IPS-18c (cell line): ENCODE results near the gene FGFR3.

Source experiments
- H3K4me3 ChIP-seq: 2 replicates; pipeline ENCODE4 v1.7.0; 2013; ENCODE audit warnings: low read depth, mild to moderate bottlenecking, low read length, moderate library complexity; ENCODE audit not compliant: insufficient read depth
- H3K9me3 ChIP-seq: one replicate; pipeline ENCODE4 v1.6.1; 2013; ENCODE audit warnings: mild to moderate bottlenecking, low read length, moderate library complexity; ENCODE audit not compliant: control insufficient read depth, insufficient read depth

The FGFR3 gene

GRCh38 chr4:1753697-1754311 is 39.3 kb upstream of the FGFR3 start:
- H3K9me3 ChIP-seq, result no peaks in the 10 kb centered on the region
- H3K4me3 ChIP-seq, result no peak overlapping the region

GRCh38 chr4:1754336-1754735 is 38.8 kb upstream of the FGFR3 start:
- Histone ChIP-seq H3K4me3 (no peak overlapping the region), H3K9me3 (no peaks in the 10 kb centered on the region)

- Histone ChIP-seq H3K9me3 (no peaks in the 10 kb centered on the region), H3K4me3 (no peak overlapping the region)
Observed at GRCh38 chr4:1755297-1755696, 37.8 kb upstream of the FGFR3 start.

GRCh38 chr4:1756079-1756478 is 37.0 kb upstream of the FGFR3 start:
- Histone ChIP-seq H3K9me3 (no peaks in the 10 kb centered on the region), H3K4me3 (no peak overlapping the region)

GRCh38 chr4:1756893-1757779 is 36.0 kb upstream of the FGFR3 start:
- H3K9me3 ChIP-seq, result no peaks in the 10 kb centered on the region

GRCh38 chr4:1757836-1758235 is 35.3 kb upstream of the FGFR3 start:
- Histone ChIP-seq H3K9me3 (no peaks in the 10 kb centered on the region), H3K4me3 (no peak overlapping the region)

More at GRCh38 chr4:1756893-1757779, 36.0 kb upstream of the FGFR3 start:
- no peak overlapping the region for H3K4me3 ChIP-seq

GRCh38 chr4:1758306-1759121 is 34.6 kb upstream of the FGFR3 start:
- no peaks in the 10 kb centered on the region for H3K9me3 ChIP-seq
- no peak overlapping the region for H3K4me3 ChIP-seq

- no peak overlapping the region for H3K4me3 ChIP-seq
- no peaks in the 10 kb centered on the region for H3K9me3 ChIP-seq
Observed at GRCh38 chr4:1759170-1759817, 33.8 kb upstream of the FGFR3 start.

- no peak overlapping the region for H3K4me3 ChIP-seq
- no peaks in the 10 kb centered on the region for H3K9me3 ChIP-seq
Observed at GRCh38 chr4:1759818-1760223, 33.3 kb upstream of the FGFR3 start.

GRCh38 chr4:1760521-1761071 is 32.5 kb upstream of the FGFR3 start:
- H3K9me3 ChIP-seq, result no peaks in the 10 kb centered on the region
- no peak overlapping the region; the same call in 1 of the 2 replicates for H3K4me3 ChIP-seq

- Histone ChIP-seq H3K9me3 (no peaks in the 10 kb centered on the region), H3K4me3 (no peak overlapping the region)
Observed at GRCh38 chr4:1761130-1761689, 31.9 kb upstream of the FGFR3 start.

- Histone ChIP-seq H3K4me3 (no peak overlapping the region), H3K9me3 (no peaks in the 10 kb centered on the region)
Observed at GRCh38 chr4:1762264-1763010, 30.7 kb upstream of the FGFR3 start.

- H3K4me3 ChIP-seq, result no peak overlapping the region
- H3K9me3 ChIP-seq, result no peaks in the 10 kb centered on the region
Observed at GRCh38 chr4:1763070-1763549, 30.0 kb upstream of the FGFR3 start.

- Histone ChIP-seq H3K9me3 (no peaks in the 10 kb centered on the region), H3K4me3 (no peak overlapping the region)
Observed at GRCh38 chr4:1763550-1764080, 29.5 kb upstream of the FGFR3 start.

GRCh38 chr4:1764670-1765069 is 28.4 kb upstream of the FGFR3 start:
- no peak overlapping the region for H3K4me3 ChIP-seq
- no peaks in the 10 kb centered on the region for H3K9me3 ChIP-seq
